Thyroid gland (tissue), 4 donors: ENCODE results near the gene TSEN34.

Experiments
- POLR2A ChIP-seq, 2 donors: fragments of 450-650 bp; IDR thresholded peaks; one replicate each; pipeline ENCODE4 v1.6.1; 2017; ENCODE audit warnings: antibody characterized with exemption in 2 of 2, mild to moderate bottlenecking in 2 of 2, moderate library complexity in 1 of 2
- TF ChIP-seq, protein P1 (sequence below), 6 experiments: fragments of 200-600 bp in 3 of 6; fragments of 450-650 bp in 3 of 6; sonication (generic) in 3 of 6; IDR thresholded peaks; one replicate each; pipeline ENCODE4 v1.5.1; 2016 to 2019; ENCODE audit warnings: antibody characterized with exemption in 6 of 6, mild to moderate bottlenecking in 2 of 6, inconsistent platforms in 1 of 6, moderate library complexity in 1 of 6

DNA sequence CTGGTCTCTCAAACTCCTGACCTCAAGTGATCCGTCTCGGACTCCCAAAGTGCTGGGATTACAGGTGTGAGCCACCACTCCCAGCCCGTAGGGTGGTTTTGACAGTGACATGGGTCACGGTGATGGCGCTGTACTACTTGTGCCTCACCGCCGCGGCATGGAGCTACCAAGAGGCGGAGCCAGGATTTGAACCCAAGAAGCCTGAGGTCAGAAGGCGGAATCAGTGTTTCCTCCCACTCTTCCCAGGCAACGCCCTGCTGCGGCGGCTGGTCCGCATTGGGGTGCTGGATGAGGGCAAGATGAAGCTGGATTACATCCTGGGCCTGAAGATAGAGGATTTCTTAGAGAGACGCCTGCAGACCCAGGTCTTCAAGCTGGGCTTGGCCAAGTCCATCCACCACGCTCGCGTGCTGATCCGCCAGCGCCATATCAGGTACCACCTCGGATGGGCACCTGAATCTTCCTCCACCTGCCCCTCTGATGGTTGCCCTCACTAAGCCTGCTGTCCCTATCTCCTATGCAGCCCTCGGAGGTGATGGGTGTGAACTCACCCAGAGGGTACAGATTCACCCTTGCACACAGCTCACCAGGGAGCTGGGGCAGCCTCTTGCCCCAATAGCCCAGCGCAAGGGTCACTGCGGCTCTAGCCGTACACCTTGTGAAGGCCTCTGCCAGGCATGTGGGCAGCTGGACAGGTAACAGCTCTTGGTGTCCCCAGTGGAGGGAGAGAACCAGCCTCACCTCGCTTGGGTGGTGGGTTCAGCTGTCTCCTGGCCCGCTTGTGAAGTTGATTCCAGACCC lies 15.1 kb downstream of the TSEN34 start:
- TF ChIP-seq, protein P1, sequence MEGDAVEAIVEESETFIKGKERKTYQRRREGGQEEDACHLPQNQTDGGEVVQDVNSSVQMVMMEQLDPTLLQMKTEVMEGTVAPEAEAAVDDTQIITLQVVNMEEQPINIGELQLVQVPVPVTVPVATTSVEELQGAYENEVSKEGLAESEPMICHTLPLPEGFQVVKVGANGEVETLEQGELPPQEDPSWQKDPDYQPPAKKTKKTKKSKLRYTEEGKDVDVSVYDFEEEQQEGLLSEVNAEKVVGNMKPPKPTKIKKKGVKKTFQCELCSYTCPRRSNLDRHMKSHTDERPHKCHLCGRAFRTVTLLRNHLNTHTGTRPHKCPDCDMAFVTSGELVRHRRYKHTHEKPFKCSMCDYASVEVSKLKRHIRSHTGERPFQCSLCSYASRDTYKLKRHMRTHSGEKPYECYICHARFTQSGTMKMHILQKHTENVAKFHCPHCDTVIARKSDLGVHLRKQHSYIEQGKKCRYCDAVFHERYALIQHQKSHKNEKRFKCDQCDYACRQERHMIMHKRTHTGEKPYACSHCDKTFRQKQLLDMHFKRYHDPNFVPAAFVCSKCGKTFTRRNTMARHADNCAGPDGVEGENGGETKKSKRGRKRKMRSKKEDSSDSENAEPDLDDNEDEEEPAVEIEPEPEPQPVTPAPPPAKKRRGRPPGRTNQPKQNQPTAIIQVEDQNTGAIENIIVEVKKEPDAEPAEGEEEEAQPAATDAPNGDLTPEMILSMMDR (IDR thresholded peaks at IDR 0.05) = no peak
- TF ChIP-seq POLR2A (IDR thresholded peaks at IDR 0.05) = no peak
